ENCODE results near the gene DHRSX.

- no peak for TF ChIP-seq ZNF274 (IDR thresholded peaks at IDR 0.05; ENCODE audit: borderline replicate concordance, low read depth, low read length)
- TF ChIP-seq TRIM28 (IDR thresholded peaks at IDR 0.05): no peak
- no peak for TF ChIP-seq REST (IDR thresholded peaks at IDR 0.05; ENCODE audit: borderline replicate concordance)
- TF ChIP-seq REST (CRISPR knock-in tag; IDR thresholded peaks at IDR 0.05; ENCODE audit: low read depth): no peak
- no peak for TF ChIP-seq MAFK (IDR thresholded peaks at IDR 0.05; ENCODE audit: low read length)
- TF ChIP-seq ZNF507 (tag; conservative IDR thresholded peaks at IDR 0.05): no peak
- TF ChIP-seq CHD2 (IDR thresholded peaks at IDR 0.05; ENCODE audit: low read depth, low read length): no peak
These were observed 5.2 kb downstream of the DHRSX start for GRCh38 chrX:2495595-2495994.
